Non-pigmented ciliary epithelial cell (primary cell): ENCODE data around the gene RAB43.

Experiments
- DNase-seq: peaks from one replicate; pipeline ENCODE4 v3.0.0-alpha.2; 2010; ENCODE audit warnings: low read depth

RAB43 gene

GRCh38 chr3:129038121-129038855 is 83.3 kb downstream of the RAB43 start:
- no peak for DNase-seq
